IPS-20b (cell line): ENCODE data around the gene MYT1.
"Not testable (repeated sequence)": the region's sequence is repeated elsewhere in the genome, so short reads cannot be mapped to it uniquely, and the experiment has no call there.

Source experiments
- H3K27ac ChIP-seq: one replicate; pipeline ENCODE4 v1.5.1; 2013; ENCODE audit warnings: low read length
- H3K27me3 ChIP-seq: 2 replicates; pipeline ENCODE4 v1.6.1; 2013; ENCODE audit warnings: mild to moderate bottlenecking, low read length, inconsistent platforms; ENCODE audit not compliant: insufficient read depth
- H3K36me3 ChIP-seq: 2 replicates; pipeline ENCODE4 v1.6.1; 2013; ENCODE audit warnings: low read depth, mild to moderate bottlenecking, inconsistent platforms, low read length, moderate library complexity; ENCODE audit not compliant: insufficient read depth
- H3K4me1 ChIP-seq: 2 replicates; pipeline ENCODE4 v1.6.1; 2013; ENCODE audit warnings: mild to moderate bottlenecking, control low read depth, inconsistent platforms, low read length, moderate library complexity; ENCODE audit not compliant: insufficient read depth
- H3K4me3 ChIP-seq: 2 replicates; pipeline ENCODE4 v1.5.1; 2013; ENCODE audit warnings: mild to moderate bottlenecking, low read length, inconsistent platforms
- H3K9ac ChIP-seq: 2 replicates; pipeline ENCODE4 v1.6.1; 2013; ENCODE audit warnings: low read depth, mild to moderate bottlenecking, inconsistent platforms, low read length, moderate library complexity
- H3K9me3 ChIP-seq: 2 replicates; pipeline ENCODE4 v1.6.1; 2013; ENCODE audit warnings: mild to moderate bottlenecking, low read depth, low read length, inconsistent platforms; ENCODE audit not compliant: insufficient read depth

The MYT1 gene

GRCh38 chr20:64164123-64164836, at the start of gene MYT1:
Gene MYT1, plus strand, starts transcription at chr20:64164452. Its CDS starts 34,410 bp downstream, at chr20:64198862.
- Histone ChIP-seq H3K4me3 (no peak within 1 kb of the TSS), H3K36me3 (no peaks in the 10 kb centered on the region), H3K27ac (no peak within 1 kb of the TSS), H3K4me1 (peaks cover 25% of the 10 kb centered on the region; the same call in 1 of the 2 replicates), H3K9me3 (no peaks in the 10 kb centered on the region), H3K27me3 (peaks cover 59% of the 10 kb centered on the region), H3K9ac (no peak within 1 kb of the TSS)

GRCh38 chr20:64115171-64115911, 48.9 kb upstream of the MYT1 start:
- no peaks in the 10 kb centered on the region for H3K27me3 ChIP-seq
- H3K4me3 ChIP-seq: no peak overlapping the region
- no peak overlapping the region for H3K27ac ChIP-seq
- H3K9ac ChIP-seq: no peak overlapping the region
- no peaks in the 10 kb centered on the region for H3K9me3 ChIP-seq
- H3K4me1 ChIP-seq: no peaks in the 10 kb centered on the region
- H3K36me3 ChIP-seq: no peaks in the 10 kb centered on the region

GRCh38 chr20:64116016-64116415, 48.2 kb upstream of the MYT1 start:
- H3K27ac ChIP-seq: no peak overlapping the region
- no peak overlapping the region for H3K9ac ChIP-seq
- H3K27me3 ChIP-seq: no peaks in the 10 kb centered on the region
- no peaks in the 10 kb centered on the region for H3K36me3 ChIP-seq
- no peak overlapping the region for H3K4me3 ChIP-seq
- no peaks in the 10 kb centered on the region for H3K4me1 ChIP-seq
- no peaks in the 10 kb centered on the region for H3K9me3 ChIP-seq

- H3K9ac ChIP-seq: no peak overlapping the region
- H3K4me3 ChIP-seq: no peak overlapping the region
- H3K27ac ChIP-seq: no peak overlapping the region
- no peaks in the 10 kb centered on the region for H3K27me3 ChIP-seq
- no peaks in the 10 kb centered on the region for H3K4me1 ChIP-seq
- no peaks in the 10 kb centered on the region for H3K9me3 ChIP-seq
- no peaks in the 10 kb centered on the region for H3K36me3 ChIP-seq
Measured at GRCh38 chr20:64116541-64117431, 47.5 kb upstream of the MYT1 start.

- H3K4me1 ChIP-seq, H3K9me3 ChIP-seq, H3K4me3 ChIP-seq, H3K36me3 ChIP-seq, H3K27me3 ChIP-seq, H3K9ac ChIP-seq, H3K27ac ChIP-seq: not testable (repeated sequence)
Measured at GRCh38 chr20:64117432-64117777, 46.8 kb upstream of the MYT1 start.

- H3K4me1 ChIP-seq: no peaks in the 10 kb centered on the region
- no peaks in the 10 kb centered on the region for H3K36me3 ChIP-seq
- H3K9me3 ChIP-seq: no peaks in the 10 kb centered on the region
- H3K27me3 ChIP-seq: no peaks in the 10 kb centered on the region
- H3K9ac ChIP-seq: no peak overlapping the region
- no peak overlapping the region for H3K4me3 ChIP-seq
- no peak overlapping the region for H3K27ac ChIP-seq
Measured at GRCh38 chr20:64119301-64119680, 45.0 kb upstream of the MYT1 start.

GRCh38 chr20:64119681-64120341, 44.4 kb upstream of the MYT1 start:
- Histone ChIP-seq H3K4me1 (no peaks in the 10 kb centered on the region), H3K9me3 (no peaks in the 10 kb centered on the region), H3K4me3 (no peak overlapping the region), H3K9ac (no peak overlapping the region), H3K27me3 (no peaks in the 10 kb centered on the region), H3K36me3 (no peaks in the 10 kb centered on the region), H3K27ac (no peak overlapping the region)

GRCh38 chr20:64121586-64121985, 42.7 kb upstream of the MYT1 start:
- H3K27me3 ChIP-seq: no peaks in the 10 kb centered on the region
- no peaks in the 10 kb centered on the region for H3K36me3 ChIP-seq
- H3K4me3 ChIP-seq: no peak overlapping the region
- H3K4me1 ChIP-seq: no peaks in the 10 kb centered on the region
- no peaks in the 10 kb centered on the region; the same call in 1 of the 2 replicates for H3K9me3 ChIP-seq
- H3K9ac ChIP-seq: no peak overlapping the region
- no peak overlapping the region for H3K27ac ChIP-seq

- H3K9ac ChIP-seq, H3K9me3 ChIP-seq, H3K36me3 ChIP-seq, H3K4me3 ChIP-seq, H3K27me3 ChIP-seq, H3K4me1 ChIP-seq, H3K27ac ChIP-seq: not testable (repeated sequence)
Measured at GRCh38 chr20:64122927-64123326, 41.3 kb upstream of the MYT1 start.

GRCh38 chr20:64123517-64123916, 40.7 kb upstream of the MYT1 start:
- H3K27me3 ChIP-seq, H3K27ac ChIP-seq, H3K9ac ChIP-seq, H3K9me3 ChIP-seq, H3K36me3 ChIP-seq, H3K4me3 ChIP-seq, H3K4me1 ChIP-seq: not testable (repeated sequence)

GRCh38 chr20:64129146-64129782, 35.0 kb upstream of the MYT1 start:
- H3K27me3 ChIP-seq: no peaks in the 10 kb centered on the region
- H3K4me1 ChIP-seq: no peaks in the 10 kb centered on the region
- no peak overlapping the region for H3K4me3 ChIP-seq
- no peak overlapping the region for H3K9ac ChIP-seq
- no peaks in the 10 kb centered on the region; the same call in 1 of the 2 replicates for H3K9me3 ChIP-seq
- no peak overlapping the region for H3K27ac ChIP-seq
- H3K36me3 ChIP-seq: no peaks in the 10 kb centered on the region
